Thyroid gland (tissue), 4 donors: ENCODE data around the gene ACTR3C. TPM values are rescaled to one million over a fixed set of nuclear protein-coding genes. Genes with fewer than 3 reads are reported as not detected.
"Not testable (repeated sequence)": the region's sequence is repeated elsewhere in the genome, so short reads cannot be mapped to it uniquely, and the experiment has no call there.

Experiments
- DNase-seq, 2 donors: peaks; one replicate each; pipeline ENCODE4 v3.0.0-alpha.2; 2019
- H3K27ac ChIP-seq, 3 donors: fragments of 200-600 bp; sonication (generic); 1 replicate in 2 of 3; 2 replicates in 1 of 3; pipeline ENCODE4 v1.5.1; 2016 to 2019; ENCODE audit warnings: mild to moderate bottlenecking in 1 of 3, moderate library complexity in 1 of 3
- H3K27me3 ChIP-seq: fragments of 200-600 bp; sonication (generic); one replicate; pipeline ENCODE4 v1.5.1; 2019
- H3K36me3 ChIP-seq, 2 donors: fragments of 200-600 bp; sonication (generic); one replicate each; pipeline ENCODE4 v1.5.1; 2016 to 2019
- H3K4me1 ChIP-seq, 2 donors: fragments of 200-600 bp; sonication (generic); one replicate each; pipeline ENCODE4 v1.5.1; 2017 to 2019
- H3K4me3 ChIP-seq, 3 donors: fragments of 200-600 bp; sonication (generic); replicated peaks in 1 of 3; 1 replicate in 2 of 3; 2 replicates in 1 of 3; pipeline ENCODE4 v1.5.1; 2016; ENCODE audit warnings: mild to moderate bottlenecking in 1 of 3
- H3K9me3 ChIP-seq: fragments of 200-600 bp; sonication (generic); one replicate; pipeline ENCODE4 v1.5.1; 2017
- WGBS, 2 donors: methylation state at CpG; one replicate each; pipeline ENCODE4 v1.1.5; 2017; 5-methylcytosine and 5-hydroxymethylcytosine counted together
- intact Hi-C: fragments of 100-400 bp; cut with DNase I; formaldehyde crosslinking; loops from one replicate; pipeline ENCODE4 v1.15.1; 2023
- total RNA-seq, 4 donors: library from RNA; depleted of rRNA; stranded (reverse); fragments of >200 nt; gene quantifications; one replicate each; pipeline ENCODE4 v1.2.3, GENCODE V29; 2016
- TF ChIP-seq, protein P1 (sequence below), 6 experiments: fragments of 200-600 bp in 3 of 6; fragments of 450-650 bp in 3 of 6; sonication (generic) in 3 of 6; IDR thresholded peaks; one replicate each; pipeline ENCODE4 v1.5.1; 2016 to 2019; ENCODE audit warnings: antibody characterized with exemption in 6 of 6, mild to moderate bottlenecking in 2 of 6, inconsistent platforms in 1 of 6, moderate library complexity in 1 of 6

The ACTR3C gene
- total RNA-seq, 4 donors from 2014 or later = 11.7 to 34.8 (median 23.0) TPM

DNA sequence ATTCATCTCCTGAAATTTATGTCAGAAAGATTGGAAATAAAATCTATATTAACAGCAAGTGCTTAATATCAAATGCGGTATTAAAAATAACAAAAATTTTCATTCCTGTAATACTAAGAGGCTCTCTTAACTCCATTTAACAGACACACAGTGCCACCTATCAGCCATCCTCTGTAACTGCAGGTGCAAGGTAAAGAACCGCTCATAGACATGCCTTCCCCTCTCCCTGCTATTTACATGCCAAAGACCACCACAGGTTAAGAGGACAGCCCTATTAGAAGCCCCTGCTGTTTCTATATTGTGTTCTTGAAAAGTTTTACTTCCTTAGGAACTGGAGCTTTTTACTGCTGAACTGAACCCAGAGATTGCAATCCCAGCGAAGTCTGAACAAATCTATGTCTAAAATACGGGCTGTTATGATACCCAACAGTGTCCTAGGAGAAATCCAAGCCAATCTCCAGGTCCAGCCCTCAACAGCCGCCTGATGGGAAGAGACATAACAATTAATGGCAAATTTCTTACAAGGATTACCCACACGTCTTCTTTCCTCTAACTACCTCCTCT is 47.1 kb downstream of the ACTR3C start:
- H3K4me3 ChIP-seq, intact Hi-C loops, H3K36me3 ChIP-seq, H3K27ac ChIP-seq, H3K9me3 ChIP-seq, H3K27me3 ChIP-seq, H3K4me1 ChIP-seq: not testable (repeated sequence)
- TF ChIP-seq, protein P1, sequence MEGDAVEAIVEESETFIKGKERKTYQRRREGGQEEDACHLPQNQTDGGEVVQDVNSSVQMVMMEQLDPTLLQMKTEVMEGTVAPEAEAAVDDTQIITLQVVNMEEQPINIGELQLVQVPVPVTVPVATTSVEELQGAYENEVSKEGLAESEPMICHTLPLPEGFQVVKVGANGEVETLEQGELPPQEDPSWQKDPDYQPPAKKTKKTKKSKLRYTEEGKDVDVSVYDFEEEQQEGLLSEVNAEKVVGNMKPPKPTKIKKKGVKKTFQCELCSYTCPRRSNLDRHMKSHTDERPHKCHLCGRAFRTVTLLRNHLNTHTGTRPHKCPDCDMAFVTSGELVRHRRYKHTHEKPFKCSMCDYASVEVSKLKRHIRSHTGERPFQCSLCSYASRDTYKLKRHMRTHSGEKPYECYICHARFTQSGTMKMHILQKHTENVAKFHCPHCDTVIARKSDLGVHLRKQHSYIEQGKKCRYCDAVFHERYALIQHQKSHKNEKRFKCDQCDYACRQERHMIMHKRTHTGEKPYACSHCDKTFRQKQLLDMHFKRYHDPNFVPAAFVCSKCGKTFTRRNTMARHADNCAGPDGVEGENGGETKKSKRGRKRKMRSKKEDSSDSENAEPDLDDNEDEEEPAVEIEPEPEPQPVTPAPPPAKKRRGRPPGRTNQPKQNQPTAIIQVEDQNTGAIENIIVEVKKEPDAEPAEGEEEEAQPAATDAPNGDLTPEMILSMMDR (IDR thresholded peaks at IDR 0.05) = peak in 5 of 6 experiments; percentile 68 to 83 (median 76)
- peak; percentile 12 to 17 for DNase-seq
- WGBS, 2 donors = 56 to 58% methylated on average over 6 of the region's 6 CpGs

DNA sequence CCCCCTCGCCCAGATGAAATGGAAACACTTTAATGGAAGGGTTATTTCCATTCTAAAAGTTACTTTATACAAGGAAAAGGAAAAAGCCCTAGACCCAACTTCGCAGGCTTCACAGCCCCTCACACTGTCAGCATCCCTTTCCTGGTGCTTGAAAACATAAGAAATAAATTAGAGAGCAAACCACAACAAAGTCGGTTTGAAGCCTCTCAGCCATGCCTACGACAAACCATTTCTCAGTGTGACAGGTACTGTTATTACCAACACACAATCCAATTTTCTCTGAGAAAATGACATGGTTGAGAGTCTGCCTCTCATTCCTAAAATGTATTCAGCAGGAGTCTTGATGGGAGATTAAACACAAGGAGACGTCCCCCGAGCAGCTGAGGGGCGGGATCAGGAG is 51.4 kb downstream of the ACTR3C start:
- H3K4me1 ChIP-seq, DNase-seq, H3K4me3 ChIP-seq, intact Hi-C loops, H3K27me3 ChIP-seq, H3K36me3 ChIP-seq, H3K9me3 ChIP-seq, H3K27ac ChIP-seq: not testable (repeated sequence)
- 73 to 91% methylated on average over 5 to 6 of the region's 7 CpGs for WGBS, 2 donors

- WGBS, 2 donors = 73 to 84% methylated on average over 2 to 4 of the region's 18 CpGs
- H3K27me3 ChIP-seq, intact Hi-C loops, H3K4me1 ChIP-seq, H3K9me3 ChIP-seq, H3K36me3 ChIP-seq, DNase-seq, H3K4me3 ChIP-seq, H3K27ac ChIP-seq: not testable (repeated sequence)
Observed at GRCh38 chr7:150270101-150270824, 53.1 kb downstream of the ACTR3C start.

DNA sequence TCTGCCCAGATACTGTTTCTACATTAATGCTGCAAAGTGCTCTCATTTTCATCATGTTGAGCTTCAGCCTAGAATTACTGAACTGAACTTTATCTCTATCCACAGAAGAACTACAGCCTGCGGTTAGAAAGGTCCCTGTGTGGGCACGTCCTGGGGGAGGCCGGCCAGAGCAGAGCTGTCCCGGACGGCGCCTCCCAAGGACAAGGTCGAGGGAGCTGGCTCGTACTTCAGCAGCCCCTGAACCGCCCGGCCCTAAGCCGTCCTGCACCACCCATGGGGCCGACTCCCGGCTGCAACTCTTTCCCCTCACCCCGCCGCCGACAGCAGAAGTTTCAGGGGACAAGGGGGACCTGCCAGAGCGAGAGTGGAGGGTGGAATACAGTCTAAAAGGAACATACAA is 54.5 kb downstream of the ACTR3C start:
- H3K27me3 ChIP-seq, H3K4me1 ChIP-seq, intact Hi-C loops, DNase-seq, H3K4me3 ChIP-seq, H3K27ac ChIP-seq, H3K36me3 ChIP-seq, H3K9me3 ChIP-seq: not testable (repeated sequence)
- WGBS, 2 donors = no CpG with 5 or more reads among the region's 17 CpGs

DNA sequence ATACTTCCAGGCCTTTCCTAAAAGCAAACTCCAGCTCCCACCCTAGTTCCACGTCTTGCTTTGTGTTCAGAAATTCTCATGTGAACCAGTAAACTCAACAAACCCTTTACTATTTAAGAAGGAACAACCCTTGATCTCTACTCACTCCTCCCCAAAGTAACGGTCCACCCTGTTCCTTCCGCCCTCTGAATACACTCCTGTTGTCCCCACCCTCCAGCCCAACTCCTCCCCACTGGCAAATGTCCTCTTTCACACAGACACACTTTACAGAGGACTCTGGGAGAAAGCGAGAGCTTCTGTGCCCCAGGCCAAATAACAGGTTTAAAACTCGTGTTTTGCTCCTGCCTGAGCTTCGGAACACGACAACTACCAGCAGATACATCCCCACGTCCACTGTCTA is 55.1 kb downstream of the ACTR3C start:
- intact Hi-C loops, H3K4me3 ChIP-seq, H3K4me1 ChIP-seq, DNase-seq, H3K9me3 ChIP-seq, H3K27ac ChIP-seq, H3K36me3 ChIP-seq, H3K27me3 ChIP-seq: not testable (repeated sequence)
- WGBS, 2 donors = 61 to 80% methylated on average over 2 of the region's 8 CpGs

GRCh38 chr7:150266953-150267665 is 56.2 kb downstream of the ACTR3C start:
- H3K36me3 ChIP-seq, H3K27me3 ChIP-seq, H3K9me3 ChIP-seq, intact Hi-C loops, DNase-seq, H3K4me3 ChIP-seq, H3K4me1 ChIP-seq, H3K27ac ChIP-seq: not testable (repeated sequence)
- WGBS, 2 donors = 86 to 87% methylated on average over 20 of the region's 20 CpGs

DNA sequence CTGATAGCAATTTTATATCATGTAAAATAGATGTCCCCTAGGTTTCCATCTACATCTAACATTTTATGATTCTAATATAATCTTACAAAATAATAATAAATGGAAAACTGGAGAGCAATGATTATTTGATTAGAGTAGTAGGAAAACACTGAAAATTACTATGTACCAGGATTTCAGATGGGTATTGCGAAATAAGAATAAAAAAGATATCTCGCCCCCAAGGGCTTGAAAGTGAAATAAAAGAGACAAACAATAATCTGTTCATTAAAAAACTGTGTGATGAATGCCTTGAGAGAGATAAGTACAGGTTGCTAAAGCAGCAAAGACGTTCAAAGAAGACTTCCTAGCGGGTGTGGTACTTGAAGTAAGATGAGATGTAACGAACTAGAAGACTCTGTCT is 60.7 kb downstream of the ACTR3C start:
- not testable (repeated sequence) for DNase-seq, H3K4me3 ChIP-seq, H3K27ac ChIP-seq

GRCh38 chr7:150247745-150248144 is 75.6 kb downstream of the ACTR3C start:
- H3K4me3 ChIP-seq, H3K27me3 ChIP-seq, H3K4me1 ChIP-seq, H3K36me3 ChIP-seq, H3K27ac ChIP-seq, H3K9me3 ChIP-seq, intact Hi-C loops, DNase-seq: not testable (repeated sequence)
- WGBS, 2 donors = 94% methylated on average over 2 of the region's 3 CpGs

More for the DNA sequence above, 60.7 kb downstream of the ACTR3C start:
- intact Hi-C loops, H3K27me3 ChIP-seq, H3K9me3 ChIP-seq, H3K4me1 ChIP-seq, H3K36me3 ChIP-seq: not testable (repeated sequence)
- 91 to 95% methylated on average over 5 of the region's 5 CpGs for WGBS, 2 donors

GRCh38 chr7:150245208-150245607 is 78.1 kb downstream of the ACTR3C start:
- H3K27ac ChIP-seq, H3K27me3 ChIP-seq, DNase-seq, intact Hi-C loops, H3K4me1 ChIP-seq, H3K4me3 ChIP-seq, H3K36me3 ChIP-seq, H3K9me3 ChIP-seq: not testable (repeated sequence)
- WGBS, 2 donors = 95 to 100% methylated on average over 1 to 2 of the region's 2 CpGs

DNA sequence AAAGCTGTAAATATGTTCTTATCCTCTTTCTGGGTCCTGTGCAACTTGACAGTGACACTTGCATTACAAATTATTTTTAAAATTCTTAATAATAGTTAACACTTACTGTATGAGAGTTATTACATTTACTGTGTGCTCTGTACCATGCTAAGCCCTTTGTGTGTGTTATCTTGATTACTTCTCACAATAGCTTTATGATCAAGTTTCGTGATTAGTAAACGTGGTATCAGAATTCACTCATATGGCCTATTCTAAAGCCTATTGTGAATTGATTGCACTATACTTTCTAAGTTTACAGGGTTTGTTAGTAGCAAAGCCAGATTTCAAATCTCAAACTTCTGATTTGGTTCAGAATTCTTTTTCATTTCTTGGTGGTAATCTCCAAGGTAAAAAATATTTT is 80.4 kb downstream of the ACTR3C start:
- H3K4me1 ChIP-seq, H3K27ac ChIP-seq, H3K9me3 ChIP-seq, intact Hi-C loops, DNase-seq, H3K4me3 ChIP-seq, H3K27me3 ChIP-seq, H3K36me3 ChIP-seq: not testable (repeated sequence)
- 82 to 91% methylated on average over 2 of the region's 2 CpGs for WGBS, 2 donors

GRCh38 chr7:150225444-150225843 is 97.9 kb downstream of the ACTR3C start:
- H3K9me3 ChIP-seq, H3K4me3 ChIP-seq, intact Hi-C loops, H3K36me3 ChIP-seq, H3K27me3 ChIP-seq, H3K4me1 ChIP-seq, H3K27ac ChIP-seq, DNase-seq: not testable (repeated sequence)
- 65 to 73% methylated on average over 3 of the region's 3 CpGs for WGBS, 2 donors
